DMS79 (cell line): ENCODE data around the gene ASGR1.
"Not testable (repeated sequence)": the region's sequence is repeated elsewhere in the genome, so short reads cannot be mapped to it uniquely, and the experiment has no call there.

ENCODE experiments used
- DNase-seq: peaks from one replicate; lab custom pipeline; 2025; lab: John Stamatoyannopoulos, UW

ASGR1 gene

GRCh38 chr17:7158424-7158823, 20.7 kb downstream of the ASGR1 start:
- not testable (repeated sequence) for DNase-seq

- DNase-seq = no peak
These were observed 22.7 kb downstream of the ASGR1 start for GRCh38 chr17:7156342-7156940.

- DNase-seq = no peak
These were observed 31.4 kb downstream of the ASGR1 start for GRCh38 chr17:7147772-7148171.

GRCh38 chr17:7146115-7146514, 33.1 kb downstream of the ASGR1 start:
- DNase-seq = no peak

- DNase-seq = no peak
These were observed 35.0 kb downstream of the ASGR1 start for GRCh38 chr17:7144213-7144612.

GRCh38 chr17:7141824-7142223, 37.3 kb downstream of the ASGR1 start:
- peak; percentile 45 for DNase-seq

GRCh38 chr17:7139400-7139799, 39.8 kb downstream of the ASGR1 start:
- DNase-seq = no peak

GRCh38 chr17:7138800-7139381, 40.3 kb downstream of the ASGR1 start:
- DNase-seq = no peak

- no peak for DNase-seq
These were observed 41.8 kb downstream of the ASGR1 start for GRCh38 chr17:7137171-7137943.

GRCh38 chr17:7136266-7136877, 42.8 kb downstream of the ASGR1 start:
- peak; percentile 30 for DNase-seq

GRCh38 chr17:7133916-7134315, 45.3 kb downstream of the ASGR1 start:
- DNase-seq = no peak

GRCh38 chr17:7133424-7133823, 45.7 kb downstream of the ASGR1 start:
- no peak for DNase-seq

GRCh38 chr17:7132511-7133094, 46.6 kb downstream of the ASGR1 start:
- DNase-seq = no peak

GRCh38 chr17:7131423-7131791, 47.8 kb downstream of the ASGR1 start:
- no peak for DNase-seq

- no peak for DNase-seq
These were observed 48.3 kb downstream of the ASGR1 start for GRCh38 chr17:7130621-7131422.

GRCh38 chr17:7129311-7129710, 49.9 kb downstream of the ASGR1 start:
- no peak for DNase-seq

- DNase-seq = no peak
These were observed 51.0 kb downstream of the ASGR1 start for GRCh38 chr17:7128160-7128559.

- DNase-seq = not testable (repeated sequence)
These were observed 51.7 kb downstream of the ASGR1 start for GRCh38 chr17:7127501-7127900.

- DNase-seq = not testable (repeated sequence)
These were observed 52.8 kb downstream of the ASGR1 start for GRCh38 chr17:7126386-7126785.

GRCh38 chr17:7124923-7125322, 54.2 kb downstream of the ASGR1 start:
- no peak for DNase-seq

- no peak for DNase-seq
These were observed 55.3 kb downstream of the ASGR1 start for GRCh38 chr17:7123844-7124243.
